A172 (cell line): ENCODE measurements around the gene NELL1. TPM values are rescaled to one million over a fixed set of nuclear protein-coding genes. Genes with fewer than 3 reads are reported as not detected.
A peak's percentile ranks its signal among the peaks of the same experiment; 100 is the strongest.

Experiments used
- DNase-seq: peaks from one replicate; pipeline ENCODE4 v3.0.0-alpha.2; 2015; ENCODE audit warnings: low spot score
- total RNA-seq: library from RNA; depleted of rRNA; stranded (reverse); fragments of >200 nt; shearing (Covaris generic); gene quantifications from 2 replicates; pipeline ENCODE4 v1.2.3, GENCODE V29; 2014; rRNA removed

The NELL1 gene
- not detected in 2 replicates for total RNA-seq

- DNase-seq = no peak
These were observed at the start of gene NELL1 for GRCh38 chr11:20668844-20669819. TSS of gene NELL1 (plus strand) at chr11:20669586.

GRCh38 chr11:20620988-20621387 is 48.4 kb upstream of the NELL1 start:
- DNase-seq = no peak

- DNase-seq = no peak
These were observed 47.7 kb upstream of the NELL1 start for GRCh38 chr11:20621679-20622078.

- DNase-seq = no peak
These were observed 46.1 kb upstream of the NELL1 start for GRCh38 chr11:20623252-20623651.

- no peak for DNase-seq
These were observed 43.1 kb upstream of the NELL1 start for GRCh38 chr11:20626279-20626678.

- no peak for DNase-seq
These were observed 42.4 kb upstream of the NELL1 start for GRCh38 chr11:20627026-20627425.

GRCh38 chr11:20627701-20628100 is 41.7 kb upstream of the NELL1 start:
- DNase-seq = no peak

GRCh38 chr11:20631519-20632168 is 37.7 kb upstream of the NELL1 start:
- DNase-seq = no peak

GRCh38 chr11:20632169-20632532 is 37.2 kb upstream of the NELL1 start:
- DNase-seq = no peak

- no peak for DNase-seq
These were observed 35.3 kb upstream of the NELL1 start for GRCh38 chr11:20634044-20634443.

GRCh38 chr11:20634781-20635180 is 34.6 kb upstream of the NELL1 start:
- DNase-seq = no peak

- no peak for DNase-seq
These were observed 31.3 kb upstream of the NELL1 start for GRCh38 chr11:20638074-20638473.

- DNase-seq = no peak
These were observed 29.7 kb upstream of the NELL1 start for GRCh38 chr11:20639688-20640087.

GRCh38 chr11:20640401-20640800 is 29.0 kb upstream of the NELL1 start:
- DNase-seq = no peak

- no peak for DNase-seq
These were observed 25.0 kb upstream of the NELL1 start for GRCh38 chr11:20644360-20644759.

- DNase-seq = peak; percentile 56
These were observed 21.3 kb upstream of the NELL1 start for GRCh38 chr11:20647976-20648565.

- no peak for DNase-seq
These were observed 17.1 kb upstream of the NELL1 start for GRCh38 chr11:20652150-20652806.

GRCh38 chr11:20654038-20654437 is 15.3 kb upstream of the NELL1 start:
- DNase-seq = no peak

GRCh38 chr11:20656901-20657300 is 12.5 kb upstream of the NELL1 start:
- DNase-seq = no peak

GRCh38 chr11:20658135-20658534 is 11.3 kb upstream of the NELL1 start:
- no peak for DNase-seq

- DNase-seq = no peak
These were observed 7.9 kb upstream of the NELL1 start for GRCh38 chr11:20661445-20661844.

GRCh38 chr11:20661850-20662249 is 7.5 kb upstream of the NELL1 start:
- no peak for DNase-seq
